Measurements from ENCODE around the gene HSPB1.
"Not testable (repeated sequence)": the region's sequence is repeated elsewhere in the genome, so short reads cannot be mapped to it uniquely, and the experiment has no call there.

The HSPB1 gene

DNA sequence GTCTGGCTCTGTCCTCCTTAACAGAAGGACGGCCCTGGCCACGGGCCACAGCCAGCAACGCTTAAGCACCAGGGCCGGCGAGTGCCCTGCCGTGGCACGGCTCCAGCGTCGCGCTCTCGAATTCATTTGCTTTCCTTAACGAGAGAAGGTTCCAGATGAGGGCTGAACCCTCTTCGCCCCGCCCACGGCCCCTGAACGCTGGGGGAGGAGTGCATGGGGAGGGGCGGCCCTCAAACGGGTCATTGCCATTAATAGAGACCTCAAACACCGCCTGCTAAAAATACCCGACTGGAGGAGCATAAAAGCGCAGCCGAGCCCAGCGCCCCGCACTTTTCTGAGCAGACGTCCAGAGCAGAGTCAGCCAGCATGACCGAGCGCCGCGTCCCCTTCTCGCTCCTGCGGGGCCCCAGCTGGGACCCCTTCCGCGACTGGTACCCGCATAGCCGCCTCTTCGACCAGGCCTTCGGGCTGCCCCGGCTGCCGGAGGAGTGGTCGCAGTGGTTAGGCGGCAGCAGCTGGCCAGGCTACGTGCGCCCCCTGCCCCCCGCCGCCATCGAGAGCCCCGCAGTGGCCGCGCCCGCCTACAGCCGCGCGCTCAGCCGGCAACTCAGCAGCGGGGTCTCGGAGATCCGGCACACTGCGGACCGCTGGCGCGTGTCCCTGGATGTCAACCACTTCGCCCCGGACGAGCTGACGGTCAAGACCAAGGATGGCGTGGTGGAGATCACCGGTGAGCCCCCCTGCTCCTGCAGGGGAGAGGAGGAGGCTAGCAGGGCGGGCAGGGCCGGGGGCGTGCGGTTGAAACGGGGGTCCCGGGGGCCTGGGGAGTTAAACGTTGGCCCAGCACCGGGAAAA lies at the start of gene HSPB1:
TSS of gene HSPB1 (plus strand) at position 327 of the 855 bp plus-strand sequence. CDS start at position 367, 40 bp downstream.
- DNase-seq = peak; percentile 49 to 92

DNA sequence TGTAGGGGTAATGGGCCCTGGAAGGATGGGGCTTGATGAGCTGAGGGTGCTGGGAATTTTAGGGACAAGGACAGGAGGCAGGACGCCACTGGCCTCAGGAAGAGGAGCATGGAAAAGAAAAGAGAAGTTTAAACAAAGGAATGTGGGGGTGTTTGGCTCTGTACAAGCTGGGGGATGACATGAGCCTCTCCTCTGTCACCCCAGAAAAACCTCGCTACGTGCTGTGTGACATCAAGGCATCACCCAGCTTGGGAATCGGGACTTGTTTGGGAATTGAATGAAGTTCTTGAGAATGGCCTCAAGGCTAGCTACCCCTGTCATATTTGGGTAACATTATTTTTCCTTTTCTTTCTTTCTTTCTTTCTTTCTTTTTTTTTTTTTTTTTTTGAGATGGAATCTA lies 47.7 kb upstream of the HSPB1 start:
- no peak for DNase-seq

DNA sequence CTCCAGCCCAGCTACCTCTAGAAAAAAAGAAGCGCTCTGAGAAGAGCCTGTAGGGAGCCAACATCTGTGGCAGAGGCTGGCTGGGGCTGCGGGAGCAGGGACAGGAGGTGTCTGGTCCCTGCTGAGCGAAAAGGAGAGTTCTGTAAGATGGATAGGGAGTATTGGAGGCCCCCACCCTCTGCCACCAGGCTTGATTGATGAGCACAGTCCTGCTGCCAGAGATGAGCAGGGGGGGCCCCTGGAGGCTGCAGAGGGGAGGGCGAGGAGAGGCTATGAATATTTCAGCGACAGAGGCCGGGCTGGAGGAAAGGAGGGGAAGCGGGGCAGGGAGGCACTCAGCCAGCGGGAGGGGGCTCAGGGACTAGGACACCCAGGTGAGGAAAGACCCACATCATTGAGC lies 44.5 kb upstream of the HSPB1 start:
- DNase-seq = no peak

DNA sequence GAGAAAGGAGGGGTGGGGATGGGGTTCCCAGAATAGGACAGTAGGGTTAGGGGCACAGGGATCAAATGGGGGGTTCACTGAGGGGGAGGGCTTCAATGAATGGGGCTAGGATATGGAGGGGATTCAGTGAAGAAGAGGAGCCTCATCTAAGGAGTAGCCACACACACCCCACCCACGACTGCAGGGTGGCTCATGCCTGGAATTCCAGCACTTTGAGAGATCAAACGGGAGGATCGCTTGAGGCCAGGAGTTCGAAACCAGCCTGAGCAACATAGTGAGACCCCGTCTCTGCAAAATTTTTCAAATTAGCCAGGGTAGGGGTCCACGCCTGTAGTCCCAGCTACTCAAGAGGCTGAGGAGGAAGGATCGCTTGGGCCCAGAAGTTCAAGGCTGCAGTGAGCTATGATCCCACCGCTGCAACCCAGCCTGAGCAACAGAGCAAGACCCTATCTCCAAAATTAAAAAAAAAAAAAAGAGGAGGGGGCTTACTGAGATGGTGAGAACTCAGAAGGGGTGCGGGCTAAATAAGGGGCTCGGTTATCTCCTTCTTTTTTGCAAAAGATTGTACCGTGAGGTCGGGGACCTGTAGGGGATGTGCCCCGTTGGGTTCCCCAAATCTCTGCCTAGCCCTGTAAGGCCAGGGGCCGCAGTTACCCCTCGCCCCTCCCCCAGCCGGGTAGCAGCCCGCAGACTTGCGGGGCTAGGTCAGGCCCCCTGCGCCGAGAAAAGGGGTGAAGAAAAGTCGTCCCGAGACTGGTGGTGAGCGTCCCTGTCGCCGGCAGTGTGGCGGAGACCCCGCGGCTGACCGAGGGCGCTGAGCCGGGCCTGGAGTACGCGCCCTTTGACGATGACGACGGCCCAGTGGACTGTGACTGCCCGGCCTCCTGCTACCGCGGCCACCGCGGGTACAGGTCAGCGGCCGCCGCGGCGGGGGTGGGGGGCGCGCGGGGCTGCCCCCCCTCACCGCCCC lies 43.1 kb upstream of the HSPB1 start:
- DNase-seq = no peak

DNA sequence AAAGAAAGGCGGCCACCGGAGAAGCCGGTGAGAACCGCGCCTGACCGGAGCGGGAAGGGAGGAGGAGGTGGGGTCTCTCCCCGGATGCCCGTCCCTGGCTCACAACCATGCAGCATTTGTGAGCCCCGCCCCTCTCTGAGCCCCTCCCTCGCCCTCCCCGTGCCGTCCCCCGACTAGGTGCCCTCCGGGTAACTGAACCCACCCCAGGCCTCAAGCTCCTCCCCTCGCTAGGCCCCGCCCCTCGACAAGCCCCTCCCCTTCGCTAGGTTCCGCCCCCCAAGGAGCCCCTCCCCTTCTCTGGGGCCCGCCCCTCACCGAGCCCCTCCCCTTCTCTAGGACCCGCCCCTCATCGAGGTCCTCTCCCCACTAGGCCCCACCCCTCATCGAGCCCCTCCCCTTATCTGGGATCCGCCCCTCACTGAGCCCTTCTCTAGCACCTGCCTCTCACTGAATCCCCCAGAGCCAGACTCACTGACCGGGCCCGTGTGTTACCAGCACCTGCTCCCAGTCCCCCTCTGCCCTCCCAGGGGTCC lies 42.2 kb upstream of the HSPB1 start:
- no peak for DNase-seq

DNA sequence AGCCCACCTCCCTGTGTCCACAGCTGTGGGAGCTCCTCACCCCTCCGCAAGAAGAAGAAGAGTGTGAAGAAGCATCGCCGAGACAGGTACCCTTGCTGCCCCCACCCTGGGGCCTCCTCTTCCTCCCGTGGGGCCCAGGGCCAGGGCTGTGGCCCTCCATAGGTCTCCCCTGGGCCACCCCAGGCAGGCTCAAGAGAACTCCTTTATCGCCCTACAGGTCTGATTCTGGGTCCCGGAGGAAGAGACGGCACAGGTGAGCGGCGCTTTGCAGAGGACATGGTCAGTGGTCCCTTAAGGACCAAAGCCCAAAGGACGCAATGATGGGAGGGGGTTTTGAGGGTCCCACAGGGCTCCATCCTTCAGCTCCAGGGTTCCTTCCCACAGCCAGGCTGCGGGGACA lies 41.1 kb upstream of the HSPB1 start:
- no peak for DNase-seq

DNA sequence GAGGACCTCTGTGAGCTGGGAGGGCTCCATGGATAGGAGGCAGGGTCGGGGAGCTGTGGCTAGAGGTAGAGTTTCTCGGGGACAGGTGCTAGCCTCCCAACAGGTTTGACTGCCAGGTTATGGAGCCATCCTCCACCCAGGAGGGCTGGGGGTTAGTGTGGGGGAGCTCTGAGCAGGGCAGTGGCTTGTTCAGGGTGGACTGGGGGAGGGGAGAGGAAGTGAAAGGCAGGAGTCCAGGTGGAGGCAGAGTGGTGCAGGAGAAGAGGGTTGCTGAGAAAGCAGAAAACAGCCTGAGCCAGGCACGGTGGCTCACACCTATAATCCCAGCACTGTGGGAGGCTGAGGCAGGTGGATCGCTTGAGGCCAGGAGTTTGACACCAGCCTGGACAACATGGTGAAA lies 40.5 kb upstream of the HSPB1 start:
- DNase-seq = no peak

DNA sequence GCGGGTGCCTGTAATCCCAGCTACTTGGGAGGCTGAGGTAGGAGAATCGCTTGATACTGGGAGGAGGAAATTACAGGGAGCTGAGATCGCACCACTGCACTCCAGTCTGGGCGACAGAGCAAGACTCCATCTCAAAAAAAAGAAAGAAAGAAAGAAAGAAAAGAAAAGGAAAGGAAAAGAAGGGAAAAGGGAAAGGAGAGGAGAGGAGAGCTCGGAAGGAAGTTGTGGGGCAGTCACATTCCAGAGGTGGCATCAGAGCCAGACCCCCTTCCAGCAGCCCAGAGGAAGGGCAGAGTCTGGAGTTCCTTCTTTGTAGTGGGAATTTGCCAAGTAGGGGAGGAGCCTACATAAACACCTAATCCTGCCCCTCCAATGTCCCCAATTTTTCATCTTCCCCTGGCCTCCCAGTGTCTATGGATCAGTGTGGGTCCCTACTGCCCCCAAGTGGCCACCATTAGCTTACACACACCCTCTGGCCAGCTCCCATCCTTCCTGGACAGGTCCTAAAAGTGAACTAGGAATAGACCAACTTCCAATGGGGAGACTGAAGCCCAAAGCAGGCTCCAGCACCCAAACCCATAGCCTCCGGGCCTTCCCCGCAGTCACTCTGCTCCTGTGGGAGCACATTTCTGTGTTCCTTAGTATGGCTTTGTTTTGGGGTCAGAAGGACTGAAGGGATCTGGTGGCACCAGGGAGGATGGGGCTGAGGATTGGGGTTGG lies 39.6 kb upstream of the HSPB1 start:
- peak; percentile 18 to 33 for DNase-seq

DNA sequence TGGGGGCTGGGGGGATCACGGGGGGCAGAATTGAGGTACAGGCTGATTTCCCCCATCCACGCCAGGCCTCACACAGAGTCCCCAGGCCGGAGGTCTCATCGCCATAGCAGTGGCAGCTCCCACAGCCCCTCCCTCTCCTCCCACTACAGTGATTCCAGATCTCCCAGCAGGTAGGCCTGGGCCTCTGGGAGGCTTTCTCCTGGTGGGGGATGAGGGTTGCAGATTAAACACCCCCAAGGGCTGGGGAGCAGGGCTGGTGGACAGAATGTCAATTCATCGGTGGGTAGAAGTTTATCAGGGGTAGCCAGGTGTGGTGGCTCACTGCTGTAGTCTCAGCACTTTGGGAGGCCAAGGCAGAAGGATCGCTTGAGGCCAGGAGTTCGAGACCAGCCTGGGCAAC lies 37.2 kb upstream of the HSPB1 start:
- no peak for DNase-seq

DNA sequence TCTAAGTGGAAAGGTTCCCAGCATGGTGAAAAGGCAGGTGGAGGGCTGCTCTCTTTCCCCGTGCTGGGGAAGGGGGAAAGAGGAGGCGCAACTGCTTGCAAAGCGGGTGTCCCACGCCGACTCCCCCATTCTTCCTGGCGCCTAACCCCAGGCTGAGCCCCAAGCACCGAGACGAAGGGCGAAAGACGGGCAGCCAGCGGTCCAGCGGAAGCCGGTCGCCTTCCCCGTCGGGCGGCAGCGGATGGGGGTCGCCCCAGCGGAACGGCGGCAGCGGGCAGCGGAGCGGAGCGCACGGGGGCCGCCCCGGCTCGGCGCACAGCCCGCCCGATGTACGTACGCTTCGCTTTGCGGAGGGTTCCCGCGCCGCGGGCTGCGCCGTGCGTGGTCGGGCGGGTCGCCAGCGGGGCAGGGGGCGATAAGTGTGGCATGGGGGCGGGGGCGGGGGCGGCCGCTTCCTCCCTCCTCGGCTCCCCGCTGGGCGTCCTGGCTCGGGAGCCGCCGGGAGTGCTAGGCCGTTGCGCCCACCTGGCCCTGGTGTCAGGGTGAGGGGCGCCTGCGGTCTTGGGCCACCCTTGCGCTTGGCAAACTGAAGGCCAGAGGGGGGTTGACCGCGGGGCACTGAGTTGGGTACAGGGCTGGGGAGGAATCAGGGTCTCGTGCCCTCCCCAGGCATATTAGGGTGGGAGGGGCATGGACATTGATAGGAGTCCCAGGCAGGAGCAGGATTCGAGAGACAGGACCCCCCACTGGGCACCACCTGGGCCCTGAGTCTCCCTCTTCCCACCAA lies 35.2 kb upstream of the HSPB1 start:
- no peak for DNase-seq

DNA sequence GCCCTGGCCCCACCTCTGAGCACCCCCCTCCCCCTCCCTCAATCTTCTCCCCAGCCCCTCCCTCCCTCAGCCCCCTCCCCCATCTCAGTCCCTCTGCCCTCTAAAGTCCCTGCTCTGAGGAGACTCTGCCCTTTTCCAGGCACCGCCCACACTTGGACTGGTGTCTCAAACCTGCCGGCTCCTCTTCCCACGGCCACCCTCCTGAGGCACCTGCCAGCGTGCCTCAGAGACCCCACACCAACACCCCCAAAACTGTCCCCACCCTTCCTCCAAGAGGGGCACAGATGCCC lies 34.6 kb upstream of the HSPB1 start:
- DNase-seq = no peak

DNA sequence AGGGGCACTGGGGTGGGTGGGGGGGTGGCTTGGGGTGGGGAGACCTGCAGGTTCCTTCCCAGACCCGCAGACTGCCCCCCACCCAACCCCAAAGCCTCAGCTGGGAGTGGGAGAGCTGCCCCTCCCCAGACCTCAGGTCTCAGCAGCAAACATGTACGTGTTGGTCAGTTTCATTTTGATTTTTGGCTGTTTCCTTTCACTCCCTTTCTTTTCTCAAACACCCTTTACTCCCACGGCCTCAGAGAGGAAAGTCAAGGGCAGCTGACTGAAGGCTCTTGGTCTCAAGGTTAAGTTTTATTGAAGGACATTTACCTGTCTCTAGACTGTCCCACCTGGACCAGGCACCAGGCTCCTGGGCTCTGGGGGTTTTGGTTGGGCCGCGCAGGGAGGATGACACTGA lies 34.1 kb upstream of the HSPB1 start:
- no peak for DNase-seq

DNA sequence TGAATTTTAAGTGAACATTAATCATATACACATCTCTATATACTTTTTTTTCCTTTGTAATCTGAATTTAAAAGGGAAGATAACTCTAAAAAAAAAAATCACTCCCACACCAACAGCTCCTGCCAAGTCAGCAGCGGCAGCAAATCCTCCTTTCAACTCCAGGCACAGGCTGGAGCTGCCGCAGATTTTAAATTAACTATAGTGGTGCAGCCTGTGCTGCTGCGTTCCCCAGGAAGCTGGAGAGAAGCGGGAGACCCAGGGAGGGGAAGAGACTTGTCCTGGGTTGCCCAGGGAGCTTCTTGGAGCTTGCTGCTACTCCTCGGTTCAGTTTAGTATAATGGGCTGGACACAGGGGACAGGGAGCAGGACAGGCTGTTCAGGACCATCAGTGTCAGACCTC lies 32.6 kb upstream of the HSPB1 start:
- no peak for DNase-seq

DNA sequence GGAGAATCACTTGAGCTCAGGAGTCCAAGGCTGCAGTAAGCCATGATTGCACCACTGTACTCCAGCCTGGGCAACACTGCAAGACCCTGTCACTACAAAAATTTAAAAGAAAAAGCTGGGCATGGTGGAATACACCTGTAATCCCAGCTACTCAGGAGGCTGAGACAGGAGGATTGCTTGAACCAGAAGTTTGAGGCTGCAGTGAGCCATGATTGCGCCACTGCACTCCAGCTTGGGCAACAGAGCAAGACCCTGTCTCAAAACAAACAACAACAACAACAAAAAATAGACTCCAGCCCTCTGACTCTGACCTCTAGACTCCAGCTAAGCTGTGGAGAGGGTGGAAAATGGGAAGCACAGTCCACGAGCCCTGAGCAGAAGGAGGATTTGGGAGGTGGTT lies 31.1 kb upstream of the HSPB1 start:
- not testable (repeated sequence) for DNase-seq

DNA sequence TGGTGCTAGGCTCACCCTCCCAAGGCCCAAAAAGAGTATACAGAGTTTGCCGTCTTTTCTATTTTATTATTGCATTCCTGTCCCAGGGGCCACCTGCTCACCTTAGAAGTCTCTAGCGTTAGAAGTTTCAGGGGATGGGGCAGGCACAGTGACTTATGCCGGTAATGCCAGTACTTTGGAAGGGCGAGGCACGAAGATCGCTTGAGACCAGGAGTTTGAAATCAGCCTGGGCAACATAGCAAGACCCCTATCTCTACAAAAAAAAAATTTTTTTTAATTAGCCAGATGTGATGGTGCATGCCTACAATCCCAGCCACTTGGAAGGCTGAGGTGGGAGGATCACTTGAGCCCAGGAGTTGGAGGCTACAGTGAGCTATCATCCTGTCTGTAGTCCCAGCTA lies 30.3 kb upstream of the HSPB1 start:
- no peak for DNase-seq

DNA sequence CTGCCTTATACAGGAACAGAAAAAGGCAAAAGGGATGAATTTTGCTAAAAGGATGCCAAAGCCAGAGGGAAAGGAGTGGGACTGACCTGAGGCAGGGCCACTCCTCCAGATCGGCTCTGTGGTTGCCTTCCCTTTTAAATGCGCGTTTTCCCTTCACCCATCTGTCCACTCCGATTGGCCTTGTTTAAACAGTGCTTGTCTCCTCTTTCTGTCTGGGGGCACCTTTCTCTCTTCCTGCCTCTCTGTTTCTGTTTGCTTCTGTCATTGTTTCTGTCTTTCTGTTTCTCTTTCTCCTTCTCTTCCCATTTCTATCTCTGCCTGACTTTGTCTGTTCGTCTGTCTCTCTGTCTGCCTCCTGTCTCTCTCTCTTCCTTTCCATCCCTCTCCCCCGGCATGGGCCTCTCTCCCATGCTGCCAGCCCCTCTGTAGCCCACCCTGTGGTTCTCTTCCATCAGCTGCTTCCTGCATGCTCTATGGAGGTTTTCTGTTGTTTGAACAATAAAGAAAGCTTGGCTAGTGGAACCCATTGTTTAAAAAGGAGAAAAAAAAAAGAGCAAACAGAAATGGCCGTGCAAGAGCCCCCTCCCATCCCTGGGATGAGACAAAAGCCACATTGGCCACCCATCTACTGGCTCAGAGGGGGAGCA lies 29.5 kb upstream of the HSPB1 start:
- DNase-seq = no peak

DNA sequence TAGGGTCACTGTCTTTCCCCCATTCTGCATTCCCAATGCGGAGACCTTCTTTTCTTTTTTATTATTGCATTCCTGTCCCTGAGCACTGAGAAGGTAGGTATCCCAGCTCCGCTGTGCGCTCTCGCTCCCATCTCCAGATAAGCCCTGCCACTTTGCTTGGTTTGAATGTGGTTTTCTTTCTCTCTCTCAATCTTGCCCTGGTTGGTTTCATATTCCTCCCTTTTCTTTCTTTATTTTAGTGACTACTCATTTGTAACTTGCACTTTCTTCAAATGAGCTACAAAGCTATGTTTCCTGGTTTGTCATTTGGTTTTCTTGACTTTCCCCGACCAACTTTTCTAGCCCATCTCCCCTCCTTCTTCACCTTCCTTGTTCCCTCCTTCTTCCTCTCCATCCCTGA lies 29.0 kb upstream of the HSPB1 start:
- DNase-seq = no peak

DNA sequence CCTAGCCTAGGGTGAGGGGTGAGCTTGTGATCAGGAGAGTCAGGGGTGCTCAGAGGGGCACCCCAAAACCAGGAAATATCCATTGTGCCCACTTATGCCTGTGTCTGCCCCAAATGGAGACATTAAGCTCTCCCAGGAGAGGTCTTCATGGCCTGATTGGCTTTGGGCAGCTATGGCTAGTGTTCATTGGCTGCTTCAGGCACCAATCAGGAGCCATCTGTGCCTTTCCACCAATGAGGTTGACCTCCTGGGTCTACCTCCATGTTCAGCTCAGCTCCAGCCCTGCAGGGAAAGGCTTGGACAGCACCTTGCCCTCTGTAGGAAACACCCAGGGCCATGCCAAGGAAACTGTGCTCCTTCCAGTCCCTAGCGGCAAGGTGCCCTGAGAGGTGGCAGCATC lies 23.9 kb upstream of the HSPB1 start:
- DNase-seq = no peak

DNA sequence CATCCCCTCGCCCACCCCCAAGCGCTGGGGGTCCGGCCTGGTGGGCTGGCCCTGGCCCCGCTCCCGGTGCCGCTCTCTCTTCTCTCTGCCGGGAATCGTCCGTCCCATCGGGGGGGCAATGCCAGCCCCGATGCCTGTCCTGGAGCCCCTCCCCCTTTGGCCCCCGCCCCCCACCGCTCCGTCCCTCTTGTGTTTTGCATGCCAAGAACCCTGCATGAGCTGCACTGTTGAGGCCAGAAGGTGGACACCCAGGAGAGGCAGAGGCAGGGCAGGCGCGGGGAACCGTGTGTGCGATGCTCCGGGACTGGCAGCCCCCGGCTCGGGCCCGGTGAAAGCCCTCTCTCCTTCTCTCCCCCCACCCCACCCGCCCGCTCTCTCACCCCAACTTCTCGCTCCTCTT lies 22.1 kb upstream of the HSPB1 start:
- no peak for DNase-seq

DNA sequence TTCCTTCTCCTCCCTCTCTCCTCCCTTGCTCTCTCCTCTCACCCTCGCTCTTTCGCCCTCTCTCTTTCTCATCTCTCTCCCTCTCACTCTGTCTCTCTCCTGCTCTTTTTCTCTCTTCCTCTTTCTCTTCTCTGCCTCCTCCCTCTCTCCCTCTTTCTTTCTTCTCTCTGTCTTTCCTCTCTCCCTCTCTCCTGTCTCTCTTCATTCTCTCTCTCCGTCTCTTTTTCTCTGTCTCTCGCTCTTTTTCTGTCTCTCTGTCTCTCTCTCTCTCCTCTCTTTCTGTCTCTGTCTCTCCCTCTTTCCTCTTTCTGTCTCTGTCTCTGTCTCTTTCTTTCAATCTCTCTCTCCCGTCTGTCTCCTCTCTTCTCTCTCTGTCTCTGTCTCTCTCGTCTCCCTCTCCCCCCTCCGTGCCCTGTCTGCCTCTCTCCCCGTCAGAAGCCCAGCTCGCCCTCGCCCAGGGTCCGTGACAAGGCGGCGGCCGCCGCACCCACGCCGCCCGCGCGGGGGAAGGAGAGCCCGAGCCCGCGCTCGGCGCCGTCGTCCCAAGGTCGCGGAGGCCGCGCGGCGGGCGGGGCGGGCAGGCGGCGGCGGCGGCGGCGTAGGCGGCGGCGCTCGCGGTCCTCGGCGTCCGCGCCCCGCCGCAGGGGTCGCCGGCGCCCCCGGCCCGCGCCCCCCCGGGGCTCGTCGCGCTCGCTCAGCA lies 21.3 kb upstream of the HSPB1 start:
- DNase-seq = no peak

DNA sequence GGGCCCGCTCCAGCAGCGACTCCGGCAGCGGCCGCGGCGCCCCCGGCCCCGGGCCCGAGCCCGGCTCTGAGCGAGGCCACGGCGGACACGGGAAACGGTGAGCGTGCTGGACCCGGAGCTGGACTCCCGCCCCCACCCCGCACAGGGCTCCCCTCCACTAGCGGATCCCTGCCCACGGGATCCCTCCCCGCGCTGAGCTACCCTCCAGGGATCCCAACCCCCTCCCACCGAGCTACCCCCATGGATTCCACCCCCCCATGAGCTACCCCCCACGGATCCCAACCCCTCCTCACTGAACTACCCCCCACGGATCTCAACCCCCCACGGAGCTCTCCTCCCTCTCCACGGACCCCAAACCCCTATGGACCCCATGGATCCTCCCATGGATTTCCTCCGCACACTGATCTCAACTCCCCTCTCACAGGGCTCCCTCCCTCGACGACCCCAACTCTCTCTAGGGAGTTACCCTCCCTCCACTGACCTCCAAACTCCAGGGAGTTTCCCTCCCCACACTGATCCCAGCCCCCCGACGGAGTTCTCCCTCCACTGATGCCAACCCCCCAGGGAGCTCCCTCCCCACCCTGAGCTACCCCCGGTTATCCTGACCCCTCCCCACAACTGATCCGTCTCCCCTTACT lies 20.6 kb upstream of the HSPB1 start:
- DNase-seq = no peak

Measured in NCI-H446 (cell line).